ENCODE data around the gene MORF4L1.
"Not testable (repeated sequence)": the region's sequence is repeated elsewhere in the genome, so short reads cannot be mapped to it uniquely, and the experiment has no call there.

MORF4L1 gene

DNA sequence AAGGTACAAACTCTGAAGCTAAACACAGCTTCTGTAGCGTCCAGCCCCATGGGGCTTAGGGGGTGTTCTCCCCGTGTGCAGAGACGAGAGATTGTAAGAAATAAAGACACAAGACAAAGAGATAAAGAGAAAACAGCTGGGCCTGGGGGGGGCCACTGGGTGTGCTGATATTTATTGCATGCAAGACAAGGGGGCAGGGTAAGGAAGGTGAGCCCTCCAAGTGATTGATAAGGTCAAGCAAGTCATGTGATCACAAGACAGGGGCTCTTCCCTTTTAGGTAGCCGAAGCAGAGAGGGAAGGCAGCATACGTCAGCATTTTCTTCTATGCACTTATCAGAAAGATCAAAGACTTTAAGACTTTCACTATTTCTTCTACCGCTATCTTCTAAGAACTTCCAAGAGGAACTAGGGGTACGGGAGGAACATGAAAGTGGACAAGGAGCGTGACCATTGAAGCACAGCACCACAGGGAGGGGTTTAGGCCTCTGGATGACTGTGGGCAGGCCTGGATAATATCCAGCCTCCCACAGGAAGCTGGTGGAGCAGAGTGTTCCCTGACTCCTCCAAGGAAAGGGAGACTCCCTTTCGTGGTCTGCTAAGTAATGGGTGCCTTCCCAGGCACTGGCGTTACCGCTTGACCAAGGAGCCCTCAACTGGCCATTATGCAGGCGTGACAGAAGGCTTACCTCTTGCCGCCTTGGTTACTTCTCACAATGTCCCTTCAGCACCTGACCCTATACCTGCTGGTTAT, 29.8 kb downstream of the MORF4L1 start:
- not testable (repeated sequence) for FAIRE-seq

DNA sequence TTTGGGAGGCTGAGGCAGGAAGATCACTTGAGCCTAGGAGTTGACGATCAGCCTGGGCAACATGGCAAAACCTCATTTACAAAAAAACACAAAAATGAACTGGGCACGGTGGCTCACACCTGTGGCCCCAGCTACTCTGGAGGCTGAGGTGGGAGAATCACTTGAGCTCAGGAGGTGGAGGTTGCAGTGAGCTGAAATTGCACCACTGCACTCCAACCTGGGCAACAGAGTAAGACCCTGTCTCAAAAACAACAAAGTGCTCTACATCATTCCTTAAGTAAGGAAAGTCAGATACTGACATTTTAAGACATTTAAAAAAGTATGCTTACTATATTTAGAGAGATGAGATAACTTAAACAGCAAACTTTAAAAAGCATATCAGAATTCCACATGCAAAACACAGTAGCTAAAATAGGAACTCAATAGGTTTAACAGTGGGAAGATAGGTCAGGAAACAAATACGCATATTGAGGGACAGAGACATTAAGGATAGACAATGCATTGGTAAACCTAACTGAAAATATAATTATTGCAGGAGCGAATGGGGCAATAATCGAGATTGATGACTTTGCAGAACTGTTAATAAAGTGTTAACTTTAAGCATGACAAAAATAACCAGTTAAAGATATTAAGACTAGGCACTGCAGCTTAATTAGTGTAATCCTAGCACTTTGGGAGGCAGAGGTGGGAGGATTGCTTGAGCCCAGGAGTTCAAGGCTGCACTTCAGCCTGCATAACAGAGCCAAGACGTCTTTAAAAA, 32.1 kb downstream of the MORF4L1 start:
- no peak for FAIRE-seq

DNA sequence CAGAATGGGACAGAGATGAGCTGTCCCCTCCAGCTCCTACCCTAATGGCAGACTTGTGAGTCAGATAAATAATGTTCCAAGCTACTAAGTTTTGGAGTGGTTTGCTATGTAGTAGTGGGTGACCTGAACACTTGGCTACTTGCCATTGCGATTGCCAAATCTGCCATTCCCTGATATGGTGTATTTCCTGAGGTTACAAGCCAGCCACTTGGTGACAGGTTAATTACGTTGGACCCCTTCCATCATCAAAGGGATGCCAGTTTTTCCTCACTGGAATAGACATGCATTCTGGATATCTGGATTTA, 33.6 kb downstream of the MORF4L1 start:
- no peak for FAIRE-seq

DNA sequence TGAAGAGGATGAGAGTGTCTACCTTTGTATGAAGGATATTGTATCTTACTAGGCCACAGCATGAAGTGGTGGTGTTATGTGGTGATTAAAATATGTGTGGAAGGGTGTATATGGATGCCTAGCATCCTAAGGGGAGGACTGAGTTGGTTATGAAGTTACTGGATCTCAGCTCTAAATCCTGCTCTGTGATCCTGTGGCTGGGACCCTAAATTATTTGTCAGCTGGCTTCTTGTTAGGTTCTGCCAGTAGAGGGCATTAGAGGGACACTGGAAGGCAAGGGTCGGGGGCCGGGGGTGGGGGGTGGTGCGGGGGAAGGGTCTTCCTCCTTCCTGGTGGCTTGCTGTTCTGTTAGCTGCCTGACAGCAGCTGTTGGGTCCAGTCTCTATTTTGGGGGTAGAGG, 34.9 kb downstream of the MORF4L1 start:
- FAIRE-seq: no peak

DNA sequence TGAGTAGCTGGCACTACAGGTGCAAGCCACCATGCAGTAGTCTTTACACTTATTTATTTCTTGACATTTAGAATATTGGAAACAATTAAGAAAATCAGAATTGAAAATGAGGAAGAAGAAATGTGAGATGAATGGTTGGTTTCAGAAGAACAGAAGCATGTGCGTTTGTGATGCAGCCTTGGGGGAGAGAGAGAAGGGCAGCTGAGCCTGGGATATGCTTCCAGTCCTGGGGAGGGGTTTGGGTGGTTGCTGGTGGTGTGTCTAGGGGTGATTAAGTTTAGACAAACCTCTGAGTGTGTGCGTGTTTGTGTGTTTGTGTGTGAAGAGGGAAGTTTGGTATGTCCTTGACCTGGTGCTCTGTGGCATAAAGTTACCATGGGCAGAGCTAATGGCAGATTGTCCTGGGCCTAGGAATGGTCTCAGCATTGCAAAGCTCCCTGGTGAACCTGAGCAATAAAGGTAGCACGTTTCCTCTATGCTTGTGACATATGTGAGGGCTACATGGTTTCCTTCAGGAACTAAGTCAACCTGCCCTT, 36.5 kb downstream of the MORF4L1 start:
- FAIRE-seq: no peak

DNA sequence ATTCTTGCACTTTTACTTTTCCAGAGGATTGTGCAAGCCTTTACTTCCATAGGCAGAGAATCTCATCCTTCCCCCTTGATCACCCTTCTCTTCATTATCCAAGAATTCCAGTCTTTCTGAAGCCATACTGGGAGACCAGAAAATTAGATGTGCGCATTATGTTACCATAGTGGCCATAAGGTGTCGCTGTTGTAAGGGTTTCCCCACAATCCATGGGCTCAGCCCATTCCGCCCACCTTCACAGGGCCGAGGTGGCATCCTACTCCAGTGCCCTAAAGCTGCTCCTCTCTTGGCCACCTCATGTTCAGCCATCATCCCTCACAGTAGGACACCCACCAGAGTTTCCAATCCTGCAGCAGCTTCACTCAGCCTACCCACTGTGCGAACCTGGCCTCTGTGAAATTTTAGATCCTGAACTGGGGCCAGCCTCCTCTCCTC, 37.1 kb downstream of the MORF4L1 start:
- FAIRE-seq: no peak

DNA sequence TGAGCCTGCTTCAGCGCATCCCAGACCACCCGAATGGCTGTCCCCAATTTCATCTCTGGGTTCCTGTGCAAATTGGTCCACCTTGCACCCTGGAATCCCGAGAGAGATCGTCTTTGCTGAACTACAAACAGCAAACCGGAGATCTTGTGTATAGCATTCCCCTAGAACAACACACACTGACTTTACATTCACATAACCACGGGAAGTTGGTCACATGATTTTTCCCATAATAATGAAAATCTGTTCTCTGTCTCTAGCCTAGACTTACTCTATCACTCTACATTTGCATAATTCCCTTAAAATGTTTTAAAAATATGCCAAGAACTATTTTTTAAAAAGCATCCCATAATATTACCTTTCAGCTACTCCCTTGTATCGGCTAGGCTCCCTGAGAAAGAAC, 37.6 kb downstream of the MORF4L1 start:
- no peak for FAIRE-seq

DNA sequence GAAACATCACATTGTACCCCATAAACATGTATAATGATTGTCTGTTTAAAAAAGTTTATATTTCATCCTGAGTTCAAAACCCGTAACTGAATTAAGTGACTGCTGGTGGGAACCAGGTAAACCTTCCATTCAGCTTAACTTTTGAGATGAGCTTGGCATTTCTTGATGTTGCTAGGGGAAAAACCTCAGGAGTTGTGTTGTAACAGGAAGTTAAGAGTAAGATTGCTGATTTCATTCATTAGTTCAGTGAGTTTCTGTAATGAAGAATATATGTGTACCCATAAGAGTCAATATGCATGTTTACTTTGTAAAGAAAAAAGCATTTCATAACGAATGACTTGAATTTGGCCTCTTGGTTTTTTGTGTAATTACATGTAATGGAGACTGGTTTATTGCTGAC, 39.6 kb downstream of the MORF4L1 start:
- no peak for FAIRE-seq

DNA sequence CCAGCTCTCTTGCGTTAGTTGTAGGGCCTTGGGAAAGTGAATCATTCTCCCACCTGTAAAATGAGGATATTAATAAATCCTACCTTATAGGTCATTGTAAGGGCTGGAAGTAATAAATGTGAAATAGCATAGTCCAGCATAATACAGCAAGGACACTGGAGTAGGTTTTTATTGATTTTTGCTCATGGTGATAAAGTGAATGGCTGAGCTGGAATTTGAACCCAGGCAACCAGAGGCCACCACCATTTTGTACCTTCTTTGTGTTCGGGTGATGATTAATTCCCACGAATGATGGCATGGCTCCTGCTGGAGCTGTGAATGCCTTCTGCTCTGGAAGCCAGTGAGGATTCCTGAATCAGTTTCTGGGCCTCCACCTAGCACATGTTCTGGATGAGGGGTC, 40.3 kb downstream of the MORF4L1 start:
- no peak for FAIRE-seq

DNA sequence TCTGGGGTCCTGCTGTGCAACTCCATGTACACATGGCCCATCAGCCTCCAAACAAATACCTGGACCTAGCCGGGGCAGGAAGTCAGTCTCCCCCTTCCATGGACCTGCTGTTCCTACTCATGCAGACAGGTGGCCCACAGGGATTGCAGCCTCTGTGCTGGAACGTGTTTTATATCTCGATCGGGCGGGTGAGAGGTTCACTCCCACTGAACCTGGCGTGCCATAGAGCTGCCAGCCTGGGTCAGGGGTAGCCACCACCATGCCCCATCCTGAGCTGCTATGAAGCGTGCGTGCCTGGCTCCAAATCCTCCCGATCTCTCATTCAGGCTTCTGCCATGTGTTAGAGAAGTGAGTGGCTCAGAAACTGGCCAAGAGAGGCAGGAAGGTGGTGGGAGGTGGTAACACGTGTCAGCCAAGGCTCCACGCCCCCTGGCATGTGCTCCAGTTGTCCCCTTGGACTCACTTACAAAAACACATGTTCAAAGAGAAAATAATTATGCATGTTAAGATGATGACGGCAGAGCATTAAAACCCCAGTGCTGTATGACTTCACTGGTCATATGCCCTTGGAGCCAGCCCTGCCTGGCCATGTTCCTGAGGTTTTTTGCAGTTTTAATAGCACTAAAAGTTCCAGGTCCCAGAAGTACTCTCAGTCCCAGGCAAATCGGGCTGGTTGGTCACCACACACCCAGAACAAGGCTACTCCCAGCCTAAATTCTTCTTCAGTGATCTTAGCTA, 41.5 kb downstream of the MORF4L1 start:
- FAIRE-seq: no peak

DNA sequence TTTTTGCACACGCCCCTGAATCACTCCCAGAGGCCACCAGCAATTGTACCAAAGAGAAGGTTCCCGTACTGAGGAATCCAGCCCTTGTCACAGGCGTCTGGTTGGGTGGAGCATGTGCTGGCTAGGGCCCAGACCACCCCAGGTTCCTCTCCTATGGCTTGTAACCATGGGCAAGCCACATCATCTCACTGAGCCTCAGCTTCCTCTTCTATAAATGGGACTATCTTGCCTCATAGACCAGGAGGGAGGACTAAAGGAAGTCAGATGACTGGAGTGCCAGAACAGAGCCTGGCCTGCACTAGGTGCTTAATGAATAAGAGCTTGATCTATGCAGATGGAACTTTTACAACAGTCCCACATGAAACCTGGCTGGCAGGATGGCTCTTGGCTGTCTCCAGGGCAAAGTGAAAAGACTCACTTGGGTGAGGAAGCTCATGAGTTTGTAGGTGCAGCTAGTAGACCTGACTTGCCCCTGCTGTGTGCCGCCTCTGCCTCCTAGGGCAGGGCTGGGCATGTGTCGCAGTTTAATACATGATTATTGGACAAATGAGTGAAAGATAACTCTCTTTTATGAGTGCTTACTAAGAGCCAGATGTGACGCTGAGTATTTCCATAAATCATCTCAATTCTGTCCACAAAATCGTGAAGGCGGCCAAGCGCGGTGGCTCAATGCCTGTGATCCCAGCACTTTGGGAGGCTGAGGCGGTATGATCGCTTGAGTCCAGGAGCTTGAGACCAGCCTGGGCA, 42.8 kb downstream of the MORF4L1 start:
- FAIRE-seq: no peak

DNA sequence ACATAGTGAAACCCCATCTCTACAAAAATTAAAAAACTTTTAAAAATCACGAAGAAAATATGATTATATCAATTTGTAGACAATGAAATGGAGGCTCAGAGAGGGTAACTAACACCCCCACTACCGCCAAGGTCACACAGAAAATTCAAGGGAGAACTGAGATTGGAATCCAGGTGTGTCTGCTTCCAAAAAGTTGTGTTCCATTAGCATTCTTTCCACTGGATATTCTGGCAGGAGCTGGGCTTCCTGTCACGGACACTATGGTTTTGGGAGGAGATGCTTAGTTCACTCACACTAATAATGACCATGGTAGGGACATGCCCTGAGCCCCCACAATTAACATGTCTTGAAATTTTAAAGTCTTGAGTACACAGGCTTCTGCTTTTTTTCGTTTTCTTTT, 43.4 kb downstream of the MORF4L1 start:
- FAIRE-seq: no peak

DNA sequence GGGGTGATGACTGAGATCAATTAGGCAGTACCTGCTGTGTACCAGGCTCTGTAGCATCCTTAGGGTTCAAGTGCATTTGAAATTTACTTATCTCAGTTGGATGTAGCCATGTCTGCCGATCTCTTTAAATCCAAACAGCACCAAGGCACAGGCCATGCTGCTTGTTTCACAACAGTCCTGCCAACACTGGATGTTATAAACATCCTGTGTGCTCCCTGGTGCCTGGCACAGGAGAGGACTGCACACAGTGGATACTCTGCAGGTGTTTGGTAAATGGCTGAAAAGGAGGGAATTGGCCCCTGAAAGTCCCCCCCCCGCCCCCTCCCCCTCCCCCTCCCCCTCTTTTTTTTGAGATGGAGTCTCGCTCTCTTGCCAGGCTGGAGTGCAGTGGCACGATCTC, 45.2 kb downstream of the MORF4L1 start:
- FAIRE-seq: no peak

DNA sequence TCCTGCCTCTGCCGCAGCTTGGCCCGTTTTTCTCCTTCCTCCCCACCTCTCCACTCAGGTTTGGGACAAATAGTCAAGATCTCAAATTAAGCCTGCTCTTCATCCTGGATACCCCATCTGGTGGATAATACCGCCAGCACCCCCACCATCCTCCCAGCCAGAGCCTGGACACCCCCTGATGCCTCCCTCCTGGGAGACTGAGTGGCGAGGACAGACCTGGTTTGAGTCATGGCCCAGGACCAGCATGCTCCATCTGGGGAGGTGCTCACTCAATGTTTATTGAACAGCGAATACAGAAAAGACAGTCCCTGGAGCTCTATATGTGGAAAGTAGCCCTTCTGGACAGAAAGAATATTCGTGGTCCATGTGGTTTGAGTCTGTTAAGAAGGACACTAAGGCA, 48.8 kb downstream of the MORF4L1 start:
- no peak for FAIRE-seq

DNA sequence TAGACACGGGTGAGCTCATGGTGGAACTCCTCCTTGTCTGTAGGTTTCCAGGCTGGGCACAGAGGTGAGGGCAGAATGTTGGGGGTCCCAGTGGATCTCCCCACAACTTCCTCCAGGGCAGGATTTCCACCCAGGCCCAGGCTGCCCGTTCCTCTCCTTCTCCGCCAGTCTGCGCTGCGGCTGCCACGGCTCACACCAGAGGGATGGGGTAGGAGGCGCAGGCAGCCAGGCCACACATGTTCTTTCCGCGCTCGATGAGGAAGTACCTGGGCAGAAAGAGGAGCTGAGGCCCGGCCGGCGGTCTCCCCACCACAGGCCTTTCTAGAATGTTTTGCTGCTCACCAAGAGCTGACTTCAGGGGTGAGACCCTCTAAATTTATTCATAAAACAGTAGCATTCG, 49.2 kb downstream of the MORF4L1 start:
- no peak for FAIRE-seq

DNA sequence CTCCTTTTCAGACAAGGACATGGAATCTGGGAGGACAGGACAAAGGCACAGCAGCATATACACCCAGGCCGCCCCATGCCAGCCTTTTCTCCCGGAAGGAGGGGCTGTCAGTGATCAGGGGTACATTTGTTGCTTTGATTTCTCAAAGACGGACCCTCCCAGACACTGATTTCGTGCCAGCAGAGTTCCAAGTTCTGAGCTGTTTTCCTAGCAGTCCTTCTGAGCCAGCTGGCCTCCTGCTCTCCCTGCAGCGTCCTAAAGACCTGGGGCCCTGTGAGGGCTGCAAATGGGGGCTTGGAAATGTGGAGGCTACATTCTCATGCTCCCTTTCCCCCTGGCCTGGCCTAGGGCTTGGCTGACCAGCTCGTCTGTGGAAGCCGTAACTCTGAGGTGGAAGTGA, 49.8 kb downstream of the MORF4L1 start:
- no peak for FAIRE-seq

DNA sequence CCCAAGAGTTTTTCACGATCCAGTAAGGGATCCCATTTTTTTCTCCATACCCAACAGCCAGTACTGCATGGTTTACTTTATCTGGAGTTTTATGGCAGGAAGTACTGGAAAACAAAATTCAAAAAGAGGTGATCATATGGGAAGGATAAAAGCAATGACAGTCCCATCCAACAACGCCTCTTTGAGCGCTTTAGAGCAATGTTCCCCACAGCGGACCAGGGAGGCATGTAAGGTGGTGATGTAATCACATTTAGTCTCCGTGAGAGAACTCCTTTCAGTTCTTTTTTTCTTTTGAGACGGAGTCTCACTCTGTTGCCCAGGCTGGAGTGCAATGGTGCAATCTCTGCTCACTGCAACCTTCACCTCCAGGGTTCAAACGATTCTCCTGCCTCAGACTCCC, 50.3 kb downstream of the MORF4L1 start:
- FAIRE-seq: no peak

DNA sequence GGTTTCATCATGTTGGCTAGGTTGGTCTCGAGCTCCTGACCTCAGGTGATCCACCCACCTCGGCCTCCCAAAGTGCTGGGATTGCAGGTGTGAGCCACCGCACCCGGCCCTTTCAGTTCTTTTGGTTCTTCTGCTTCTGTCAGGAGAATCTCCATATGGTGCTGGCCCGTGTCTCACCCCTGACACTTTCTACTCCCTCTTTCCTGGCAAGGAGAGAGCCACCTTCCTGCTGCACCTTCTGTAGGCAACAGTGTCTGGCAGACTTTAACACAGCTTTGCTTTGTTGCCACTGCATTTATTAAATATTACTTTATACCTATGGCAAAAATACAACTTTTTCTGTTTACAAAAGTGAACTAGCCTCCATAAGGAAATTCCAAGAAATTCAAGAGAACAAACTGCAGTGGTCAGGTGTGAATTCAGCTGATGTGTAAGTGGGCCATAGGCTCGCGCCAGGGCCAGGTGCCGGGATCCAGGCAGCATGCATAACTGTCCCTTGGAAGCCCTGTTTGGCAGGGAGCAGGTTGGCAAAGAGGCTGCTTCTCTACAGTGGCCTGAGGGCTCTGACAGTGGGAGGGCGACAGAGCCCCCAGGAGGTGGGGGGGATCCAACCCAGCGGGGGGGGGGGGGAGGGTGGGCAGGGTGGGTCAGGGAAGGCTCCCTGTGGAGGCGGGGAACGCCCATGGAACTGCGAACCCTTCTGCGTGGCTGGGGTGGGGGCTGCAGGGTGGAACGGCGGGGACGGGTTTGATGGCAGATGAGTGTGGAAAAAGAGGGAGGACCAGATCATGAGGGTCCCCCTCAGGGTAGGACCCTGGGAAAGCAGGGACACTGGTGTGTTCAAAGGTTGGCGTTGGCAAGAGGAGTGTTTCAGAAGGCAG, 51.0 kb downstream of the MORF4L1 start:
- no peak for FAIRE-seq

DNA sequence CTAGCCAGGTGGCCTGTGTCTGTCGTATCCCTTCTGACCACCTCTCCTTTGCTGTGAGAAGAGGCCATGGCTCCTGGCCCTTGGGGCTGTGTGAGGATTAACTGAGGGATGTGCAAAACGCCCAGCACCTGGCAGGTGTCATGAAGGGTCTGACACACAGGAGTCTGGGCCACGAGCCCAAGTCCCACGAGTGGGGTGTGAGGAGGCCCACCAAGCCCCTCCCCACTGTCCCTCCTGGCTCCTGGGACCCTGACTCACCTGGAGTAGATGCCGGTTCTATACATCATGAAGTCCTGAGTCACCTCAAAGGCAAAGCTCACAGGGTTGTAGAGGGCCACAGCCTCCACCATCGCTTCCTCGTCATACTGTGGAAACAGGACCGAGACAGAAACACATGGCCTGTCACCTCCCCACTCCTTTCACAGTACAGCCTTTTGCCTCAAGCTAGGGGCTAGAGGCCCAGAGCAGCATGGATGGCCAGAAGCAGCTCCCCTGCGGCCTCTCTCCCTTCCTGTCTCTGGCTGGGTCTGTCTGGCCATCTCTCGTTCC, 52.5 kb downstream of the MORF4L1 start:
- no peak for FAIRE-seq

DNA sequence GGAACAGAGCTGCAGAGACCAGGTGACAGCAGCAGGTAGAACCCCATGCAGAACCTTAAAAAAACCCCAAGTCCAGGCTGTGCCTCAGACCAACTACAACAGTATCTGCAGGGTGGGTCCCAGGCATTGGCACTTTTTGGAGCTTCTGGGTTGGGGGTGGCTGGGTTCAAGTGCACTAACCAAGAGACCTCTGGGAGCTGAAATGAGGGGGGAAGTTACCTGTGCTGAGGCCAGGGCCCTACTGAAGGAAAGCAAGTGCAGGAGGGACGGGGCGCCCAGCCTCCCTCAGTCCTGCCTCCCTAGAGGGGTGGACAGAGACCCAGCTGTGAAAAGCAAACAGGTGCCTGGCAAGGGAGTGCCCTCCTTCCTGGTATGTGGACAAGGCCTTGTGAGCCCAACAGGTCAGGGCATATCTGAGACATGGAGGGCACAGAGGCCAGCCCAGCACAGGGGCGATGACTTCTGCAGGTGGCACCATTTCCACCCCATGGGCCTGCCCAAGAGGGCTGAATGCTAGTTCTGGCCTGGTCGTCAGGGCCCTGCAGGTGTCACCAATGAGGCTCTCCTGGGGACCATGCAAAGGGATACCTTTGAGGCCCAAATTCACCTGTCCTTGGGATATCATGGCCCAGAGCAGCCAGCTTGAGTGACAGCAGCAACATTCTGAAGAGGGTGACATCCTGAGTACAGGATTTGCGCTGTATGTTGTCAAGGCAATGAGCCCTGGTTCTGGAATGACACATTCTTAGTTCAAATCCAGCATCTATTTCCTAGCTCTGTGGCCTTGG, 53.5 kb downstream of the MORF4L1 start:
- no peak for FAIRE-seq
